AG10803 (cell line): ENCODE data around the gene GRPEL2.

Experiments
- DNase-seq: peaks from one replicate; pipeline ENCODE4 v3.0.0; 2010; ENCODE audit warnings: low read depth
- H3K4me3 ChIP-seq: 2 replicates; pipeline ENCODE4 v1.5.1; 2011; ENCODE audit warnings: mild to moderate bottlenecking, low read length, control low read depth
- TF ChIP-seq, protein P1 (sequence below): conservative IDR thresholded peaks from 2 replicates; pipeline ENCODE4 v1.5.1; 2011; ENCODE audit warnings: mild to moderate bottlenecking, low read length, control low read depth, inconsistent platforms

GRPEL2 gene

DNA sequence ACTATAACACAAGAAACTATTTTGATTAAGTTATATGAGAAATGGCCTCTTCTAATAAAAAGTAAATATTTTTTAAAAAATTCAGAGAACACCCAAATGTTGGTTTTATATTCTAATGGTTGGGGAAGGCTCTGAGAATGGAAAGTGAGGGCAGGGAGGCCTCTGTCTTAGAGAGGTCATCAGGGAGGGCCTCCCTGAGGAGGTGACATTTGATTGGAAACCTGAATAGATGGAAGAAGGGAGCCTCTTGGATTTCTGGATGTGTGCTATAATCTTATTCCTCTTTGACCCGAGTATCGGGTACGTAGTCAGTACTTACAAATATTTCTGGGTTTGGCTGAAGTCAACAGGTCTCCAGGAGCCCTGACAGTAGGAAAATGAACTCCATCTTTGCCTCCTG is 26.1 kb upstream of the GRPEL2 start:
- H3K4me3 ChIP-seq, result no peak overlapping the region
- no peak for DNase-seq
- TF ChIP-seq, protein P1, sequence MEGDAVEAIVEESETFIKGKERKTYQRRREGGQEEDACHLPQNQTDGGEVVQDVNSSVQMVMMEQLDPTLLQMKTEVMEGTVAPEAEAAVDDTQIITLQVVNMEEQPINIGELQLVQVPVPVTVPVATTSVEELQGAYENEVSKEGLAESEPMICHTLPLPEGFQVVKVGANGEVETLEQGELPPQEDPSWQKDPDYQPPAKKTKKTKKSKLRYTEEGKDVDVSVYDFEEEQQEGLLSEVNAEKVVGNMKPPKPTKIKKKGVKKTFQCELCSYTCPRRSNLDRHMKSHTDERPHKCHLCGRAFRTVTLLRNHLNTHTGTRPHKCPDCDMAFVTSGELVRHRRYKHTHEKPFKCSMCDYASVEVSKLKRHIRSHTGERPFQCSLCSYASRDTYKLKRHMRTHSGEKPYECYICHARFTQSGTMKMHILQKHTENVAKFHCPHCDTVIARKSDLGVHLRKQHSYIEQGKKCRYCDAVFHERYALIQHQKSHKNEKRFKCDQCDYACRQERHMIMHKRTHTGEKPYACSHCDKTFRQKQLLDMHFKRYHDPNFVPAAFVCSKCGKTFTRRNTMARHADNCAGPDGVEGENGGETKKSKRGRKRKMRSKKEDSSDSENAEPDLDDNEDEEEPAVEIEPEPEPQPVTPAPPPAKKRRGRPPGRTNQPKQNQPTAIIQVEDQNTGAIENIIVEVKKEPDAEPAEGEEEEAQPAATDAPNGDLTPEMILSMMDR, result no peak

DNA sequence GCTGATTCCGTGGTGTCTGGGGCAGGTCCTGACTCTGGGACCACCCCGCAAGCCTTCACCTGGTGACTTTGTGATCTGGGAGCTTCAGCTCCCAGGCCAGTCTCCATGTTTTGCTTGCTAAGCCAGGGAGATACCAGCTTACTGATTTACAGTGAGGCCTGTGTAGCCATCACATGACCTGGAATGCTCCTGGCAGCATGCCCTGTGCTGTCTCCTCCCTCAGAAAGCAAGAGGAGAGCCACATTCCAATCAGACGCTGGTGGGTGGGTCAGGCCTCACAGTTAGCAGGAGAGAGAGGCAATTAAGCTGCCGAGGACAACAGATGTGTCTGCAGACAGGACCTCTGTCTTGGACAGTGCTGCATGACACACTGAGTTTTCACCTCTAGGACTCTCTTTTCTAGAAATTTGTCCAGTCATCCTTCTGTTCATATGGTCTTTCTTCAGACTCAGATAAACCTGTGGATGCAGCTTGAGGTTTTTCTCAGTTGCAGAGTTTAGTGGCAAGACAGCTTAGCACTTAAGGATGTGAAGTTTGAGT is 24.4 kb upstream of the GRPEL2 start:
- H3K4me3 ChIP-seq, result no peak overlapping the region
- peak; percentile 95 for DNase-seq
- TF ChIP-seq, protein P1, result no peak

DNA sequence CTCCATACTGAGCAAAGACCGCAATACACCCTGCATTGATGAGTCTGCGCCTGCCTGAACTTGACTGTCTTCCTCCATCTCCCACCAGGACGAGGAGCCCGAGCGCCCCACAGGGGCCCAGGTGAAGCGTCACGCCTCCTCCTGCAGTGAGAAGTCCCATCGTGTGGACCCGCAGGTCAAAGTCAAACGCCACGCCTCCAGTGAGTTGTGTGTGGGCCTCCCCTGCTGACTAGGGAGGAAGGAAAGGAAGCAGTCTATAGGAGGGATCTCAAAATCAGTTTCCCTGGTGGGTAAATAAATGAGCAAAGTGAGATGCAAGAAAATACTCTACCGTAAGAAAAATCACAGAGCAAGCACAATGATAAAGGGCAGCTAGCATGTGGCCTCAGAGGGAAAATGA is 22.8 kb upstream of the GRPEL2 start:
- no peak for DNase-seq
- H3K4me3 ChIP-seq, result no peak overlapping the region
- TF ChIP-seq, protein P1, result no peak

DNA sequence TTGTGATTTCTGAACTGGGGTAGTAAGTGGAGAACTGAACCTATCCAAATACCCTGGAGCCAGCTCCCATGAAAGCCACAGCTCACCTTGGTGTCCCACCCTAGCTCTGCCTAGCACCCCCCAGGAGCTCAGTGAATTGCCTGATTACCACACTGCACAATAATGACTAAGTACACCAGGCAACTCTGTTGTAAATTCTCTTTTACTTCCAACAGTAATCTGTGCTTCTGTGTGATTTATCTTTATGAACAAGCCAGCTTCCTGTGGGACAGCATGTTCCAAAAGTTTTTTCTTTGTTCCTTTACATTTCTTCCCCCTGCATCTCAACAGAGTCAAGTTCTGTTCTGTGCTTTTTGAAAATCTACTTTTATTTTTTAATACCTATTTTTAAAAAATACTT is 22.1 kb upstream of the GRPEL2 start:
- TF ChIP-seq, protein P1, result no peak
- peak; percentile 40 for DNase-seq
- no peak overlapping the region for H3K4me3 ChIP-seq

DNA sequence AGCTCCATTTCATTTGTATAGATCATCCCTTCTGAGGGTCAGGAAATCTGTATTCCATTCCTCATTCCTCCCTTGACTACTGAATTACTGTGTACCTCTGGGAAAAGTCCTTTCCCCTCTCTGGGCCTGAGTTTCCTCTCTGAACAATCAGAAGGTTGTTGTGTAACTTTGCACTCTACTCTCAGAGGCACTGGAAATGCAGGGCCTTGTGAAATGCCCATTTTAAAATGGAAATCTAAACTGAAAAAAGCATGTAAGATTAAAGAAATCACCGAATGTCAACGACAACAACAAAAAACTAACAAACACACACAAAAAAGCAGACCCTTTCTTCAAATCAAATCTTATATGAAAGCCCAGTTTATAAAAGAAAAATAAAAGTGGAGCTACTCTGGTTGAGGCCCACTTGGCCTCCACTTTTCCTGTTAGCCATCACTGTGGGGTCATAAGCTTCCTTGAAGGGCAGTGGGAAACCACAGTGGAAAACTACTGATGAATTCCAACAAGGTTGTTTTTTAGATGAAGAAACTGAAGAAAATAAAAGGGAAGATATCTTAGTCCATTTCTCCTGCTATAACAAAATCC is 21.6 kb upstream of the GRPEL2 start:
- no peak overlapping the region for H3K4me3 ChIP-seq
- peak; percentile 43 for DNase-seq
- TF ChIP-seq, protein P1, result no peak

DNA sequence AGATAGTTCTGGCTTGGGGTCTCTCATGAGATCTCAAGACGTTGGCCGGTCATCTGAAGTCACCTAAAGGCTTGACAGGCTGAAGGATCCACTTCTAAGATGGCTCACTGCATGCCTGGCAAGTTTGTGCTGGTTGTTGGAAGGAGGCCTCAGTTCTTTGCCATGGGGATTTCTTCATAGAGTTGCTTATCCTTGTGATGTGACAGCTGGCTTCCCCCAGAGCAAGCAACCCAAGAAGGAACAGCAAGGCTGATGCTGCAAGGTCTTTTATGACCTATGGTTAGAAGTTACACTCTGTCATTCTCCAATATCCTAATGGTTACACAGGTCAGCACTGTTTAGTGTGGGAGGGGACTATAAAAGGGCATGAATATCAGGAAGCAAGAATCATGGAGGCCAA is 20.7 kb upstream of the GRPEL2 start:
- TF ChIP-seq, protein P1, result no peak
- DNase-seq, result no peak

DNA sequence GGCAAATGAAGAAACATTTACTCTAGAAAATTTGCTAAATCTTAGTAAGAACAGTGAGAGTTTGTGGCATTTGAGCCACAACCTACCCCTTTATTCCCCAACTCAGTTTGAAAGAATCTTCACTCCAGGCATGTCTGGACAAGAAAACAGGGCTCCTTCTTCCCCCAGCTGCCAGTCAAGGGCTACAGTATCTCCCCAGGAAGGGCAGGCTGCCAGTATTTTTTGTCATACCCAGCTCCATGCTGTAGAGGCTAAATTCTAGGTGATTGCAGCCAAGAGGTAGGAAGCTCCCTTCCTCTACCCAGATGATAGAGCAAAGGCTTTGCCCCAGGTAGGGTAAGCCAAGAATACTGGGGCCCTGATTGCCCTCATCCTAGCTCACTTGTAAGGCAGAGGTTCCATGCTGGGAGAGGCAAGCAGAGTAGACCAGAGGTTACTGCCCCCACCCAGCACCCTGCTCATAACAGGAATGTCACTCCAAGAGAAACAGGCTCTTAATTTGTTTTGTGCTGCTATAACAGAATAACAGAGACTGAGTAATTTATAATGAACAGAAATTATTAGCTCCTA is 20.0 kb upstream of the GRPEL2 start:
- DNase-seq, result peak; percentile 23
- H3K4me3 ChIP-seq, result no peak overlapping the region
- TF ChIP-seq, protein P1, result no peak

More for the DNA sequence above, 20.7 kb upstream of the GRPEL2 start:
- H3K4me3 ChIP-seq, result no peak overlapping the region
